CD14-positive monocyte (primary cell): ENCODE measurements around the gene ADAMTS3. TPM values are rescaled to one million over a fixed set of nuclear protein-coding genes. Genes with fewer than 3 reads are reported as not detected.

Source experiments
- DNase-seq, 3 donors: peaks; one replicate each; pipeline ENCODE4 v3.0.0-alpha.2; 2011 to 2022
- H2AFZ ChIP-seq: 2 replicates; pipeline ENCODE4 v1.6.0; 2012; ENCODE audit warnings: mild to moderate bottlenecking, low read depth, low read length, inconsistent platforms; ENCODE audit not compliant: insufficient read depth, poor library complexity, severe bottlenecking
- H3K27ac ChIP-seq, 2 donors: 1 replicate in 1 of 2; 2 replicates in 1 of 2; pipeline ENCODE4 v1.5.1; 2012 to 2013; ENCODE audit warnings: low read length in 2 of 2, control low read depth in 1 of 2, inconsistent platforms in 1 of 2, low read depth in 1 of 2, mild to moderate bottlenecking in 1 of 2
- H3K27me3 ChIP-seq, 2 donors: one replicate each; pipeline versions ENCODE4 v1.6.0 to v1.6.1; 2011 to 2013; ENCODE audit warnings: low read length in 2 of 2; ENCODE audit not compliant: control insufficient read depth in 2 of 2, insufficient read depth in 2 of 2
- H3K36me3 ChIP-seq, 2 donors: replicated peaks in 1 of 2; 1 replicate in 1 of 2; 2 replicates in 1 of 2; pipeline versions ENCODE4 v1.5.1 to v1.6.1; 2012 to 2013; ENCODE audit warnings: low read length in 2 of 2, control low read depth in 1 of 2, inconsistent platforms in 1 of 2, mild to moderate bottlenecking in 1 of 2; ENCODE audit not compliant: insufficient read depth in 2 of 2, control insufficient read depth in 1 of 2
- H3K4me1 ChIP-seq, 2 donors: 1 replicate in 1 of 2; 2 replicates in 1 of 2; pipeline versions ENCODE4 v1.5.1 to v1.6.1; 2012 to 2013; ENCODE audit warnings: low read length in 2 of 2, control low read depth in 1 of 2, inconsistent platforms in 1 of 2, mild to moderate bottlenecking in 1 of 2, moderate library complexity in 1 of 2; ENCODE audit not compliant: insufficient read depth in 2 of 2, control insufficient read depth in 1 of 2
- H3K4me2 ChIP-seq: replicated peaks from 2 replicates; pipeline ENCODE3; 2012; ENCODE audit warnings: low read length, moderate library complexity, mild to moderate bottlenecking; ENCODE audit not compliant: poor library complexity, severe bottlenecking; ENCODE audit errors: extremely low read depth
- H3K4me3 ChIP-seq, 3 experiments: fragments of 200-600 bp in 1 of 3; sonication (generic) in 1 of 3; replicated peaks in 1 of 3; 1 replicate in 2 of 3; 2 replicates in 1 of 3; pipeline ENCODE4 v1.5.1; 2011 to 2013; ENCODE audit warnings: low read length in 3 of 3, mild to moderate bottlenecking in 3 of 3, control low read depth in 2 of 3, low read depth in 2 of 3, inconsistent platforms in 1 of 3, moderate library complexity in 1 of 3
- H3K79me2 ChIP-seq: 2 replicates; pipeline ENCODE4 v1.6.0; 2012; ENCODE audit warnings: mild to moderate bottlenecking, control low read depth, inconsistent platforms, low read length, moderate library complexity; ENCODE audit not compliant: insufficient read depth
- H3K9ac ChIP-seq: 2 replicates; pipeline ENCODE4 v1.6.0; 2017; ENCODE audit warnings: low read length, mild to moderate bottlenecking; ENCODE audit not compliant: insufficient read depth, poor library complexity, severe bottlenecking
- H3K9me3 ChIP-seq, 2 donors: replicated peaks in 1 of 2; 1 replicate in 1 of 2; 2 replicates in 1 of 2; pipeline versions ENCODE4 v1.5.1 to v1.6.1; 2012 to 2013; ENCODE audit warnings: low read length in 2 of 2, control low read depth in 1 of 2; ENCODE audit not compliant: control insufficient read depth in 1 of 2, insufficient read depth in 1 of 2
- H4K20me1 ChIP-seq: 2 replicates; pipeline ENCODE4 v1.6.0; 2012; ENCODE audit warnings: mild to moderate bottlenecking, low read length, control low read depth, moderate library complexity; ENCODE audit not compliant: insufficient read depth
- H3K27ac Mint-ChIP-seq, 7 donors: one replicate each; pipeline ENCODE4 v1.8.0; 2020; ENCODE audit warnings: mild to moderate bottlenecking in 7 of 7, mixed read lengths in 7 of 7, moderate library complexity in 6 of 7, inconsistent platforms in 2 of 7
- H3K27me3 Mint-ChIP-seq, 3 donors: one replicate each; pipeline ENCODE4 v1.8.0; 2021 to 2022; ENCODE audit warnings: low read depth in 3 of 3, mild to moderate bottlenecking in 3 of 3, mixed read lengths in 3 of 3, moderate library complexity in 3 of 3, inconsistent platforms in 1 of 3
- H3K36me3 Mint-ChIP-seq, 2 donors: one replicate each; pipeline ENCODE4 v1.8.0; 2020; ENCODE audit warnings: mixed read lengths in 2 of 2, inconsistent platforms in 1 of 2, mild to moderate bottlenecking in 1 of 2
- H3K4me1 Mint-ChIP-seq: one replicate; pipeline ENCODE4 v1.8.0; 2020; ENCODE audit warnings: mild to moderate bottlenecking, mixed read lengths
- H3K4me3 Mint-ChIP-seq, 2 donors: one replicate each; pipeline ENCODE4 v1.8.0; 2020; ENCODE audit warnings: mild to moderate bottlenecking in 2 of 2, mixed read lengths in 2 of 2, moderate library complexity in 1 of 2
- H3K9me3 Mint-ChIP-seq, 7 donors: one replicate each; pipeline ENCODE4 v1.8.0; 2020 to 2022; ENCODE audit warnings: mixed read lengths in 7 of 7, mild to moderate bottlenecking in 6 of 7, moderate library complexity in 6 of 7, inconsistent platforms in 2 of 7
- CTCF ChIP-seq: fragments of 200-600 bp; IDR thresholded peaks from one replicate; pipeline ENCODE4 v1.8.0; 2022; ENCODE audit warnings: antibody characterized with exemption, mild to moderate bottlenecking
- WGBS: methylation state at CpG from one replicate; pipeline ENCODE4 v1.1.5; 2013; ENCODE audit warnings: missing lambda C conversion rate; ENCODE audit not compliant: insufficient coverage; 5-methylcytosine and 5-hydroxymethylcytosine counted together
- intact Hi-C, 2 donors: fragments of 100-400 bp; cut with micrococcal nuclease; formaldehyde crosslinking; loops; one replicate each; pipeline versions ENCODE4 v1.15.0 to v1.15.1; 2023
- polyA plus RNA-seq, 3 donors: library from polyadenylated mRNA; depleted of rRNA in 1 of 3; unstranded in 2 of 3; stranded (reverse) in 1 of 3; fragments of 300-500 nt in 2 of 3; fragments of >200 nt in 1 of 3; fragmentation: Illumina TruSeq in 2 of 3; gene quantifications; 1 replicate in 2 of 3; 2 replicates in 1 of 3; pipeline ENCODE4 v1.2.3, GENCODE V29; 2012 to 2021

The ADAMTS3 gene
- polyA plus RNA-seq, 3 donors: not detected

GRCh38 chr4:72286185-72286584 is 282.8 kb downstream of the ADAMTS3 start:
- no CpG with 5 or more reads among the region's 1 CpG for WGBS
- H4K20me1 ChIP-seq: no peaks in the 10 kb centered on the region
- peaks cover 0 to 2% (median 0%) of the 10 kb centered on the region in 7 donors for H3K9me3 Mint-ChIP-seq

GRCh38 chr4:72283357-72283756 is 285.7 kb downstream of the ADAMTS3 start:
- Histone ChIP-seq H3K27ac (no peak overlapping the region), H3K4me3 (no peak overlapping the region), H3K4me1 (no peaks in the 10 kb centered on the region), H3K9me3 (no peaks in the 10 kb centered on the region), H3K4me2 (no peak overlapping the region), H2AFZ (no peak overlapping the region), H3K27me3 (no peaks in the 10 kb centered on the region), H3K9ac (no peak overlapping the region), H4K20me1 (no peaks in the 10 kb centered on the region), H3K36me3 (no peaks in the 10 kb centered on the region), H3K79me2 (no peaks in the 10 kb centered on the region)
- H3K9me3 Mint-ChIP-seq: peaks cover 0 to 5% (median 0%) of the 10 kb centered on the region in 7 donors
- intact Hi-C loops: no loop called here
- 80% methylated on average over 2 of the region's 3 CpGs for WGBS
- TF ChIP-seq CTCF: no peak
- no peaks in the 10 kb centered on the region for H3K4me1 Mint-ChIP-seq
- DNase-seq: no peak
- H3K27ac Mint-ChIP-seq: no peak overlapping the region
- peaks cover 0 to 1% (median 0%) of the 10 kb centered on the region in 3 donors for H3K27me3 Mint-ChIP-seq
- no peak overlapping the region for H3K4me3 Mint-ChIP-seq
- no peaks in the 10 kb centered on the region for H3K36me3 Mint-ChIP-seq

More at GRCh38 chr4:72286185-72286584, 282.8 kb downstream of the ADAMTS3 start:
- DNase-seq: no peak
- H3K36me3 Mint-ChIP-seq: no peaks in the 10 kb centered on the region
- Histone ChIP-seq H2AFZ (no peak overlapping the region), H3K4me2 (no peak overlapping the region), H3K4me1 (no peaks in the 10 kb centered on the region), H3K36me3 (no peaks in the 10 kb centered on the region), H3K9me3 (no peaks in the 10 kb centered on the region), H3K79me2 (no peaks in the 10 kb centered on the region), H3K4me3 (no peak overlapping the region), H3K27me3 (no peaks in the 10 kb centered on the region), H3K27ac (no peak overlapping the region), H3K9ac (no peak overlapping the region)
- TF ChIP-seq CTCF: no peak
- H3K4me3 Mint-ChIP-seq: no peak overlapping the region
- no peak overlapping the region for H3K27ac Mint-ChIP-seq
- peaks cover 0 to 1% (median 0%) of the 10 kb centered on the region in 3 donors for H3K27me3 Mint-ChIP-seq
- intact Hi-C loops: no loop called here
- no peaks in the 10 kb centered on the region for H3K4me1 Mint-ChIP-seq
